ENCODE results near the gene TRAF7.
"Not testable (repeated sequence)": the region's sequence is repeated elsewhere in the genome, so short reads cannot be mapped to it uniquely, and the experiment has no call there.

The TRAF7 gene

GRCh38 chr16:2155091-2155950 is at the start of gene TRAF7:
Gene TRAF7 (plus strand): TSS chr16:2155782. CDS start chr16:2163921, 8,139 bp downstream.
- DNase-seq (ENCODE audit: low spot score) = peak; percentile 100

- DNase-seq (ENCODE audit: low spot score) = not testable (repeated sequence)
These were observed 49.4 kb upstream of the TRAF7 start for GRCh38 chr16:2106211-2106610.

GRCh38 chr16:2107121-2107790 is 48.3 kb upstream of the TRAF7 start:
- DNase-seq (ENCODE audit: low spot score) = not testable (repeated sequence)

- not testable (repeated sequence) for DNase-seq (ENCODE audit: low spot score)
These were observed 47.8 kb upstream of the TRAF7 start for GRCh38 chr16:2107791-2108125.

- not testable (repeated sequence) for DNase-seq (ENCODE audit: low spot score)
These were observed 46.9 kb upstream of the TRAF7 start for GRCh38 chr16:2108446-2109270.

GRCh38 chr16:2109271-2109580 is 46.4 kb upstream of the TRAF7 start:
- not testable (repeated sequence) for DNase-seq (ENCODE audit: low spot score)

- DNase-seq (ENCODE audit: low spot score) = not testable (repeated sequence)
These were observed 45.7 kb upstream of the TRAF7 start for GRCh38 chr16:2109872-2110271.

- DNase-seq (ENCODE audit: low spot score) = not testable (repeated sequence)
These were observed 45.1 kb upstream of the TRAF7 start for GRCh38 chr16:2110332-2111008.

GRCh38 chr16:2111009-2111353 is 44.6 kb upstream of the TRAF7 start:
- not testable (repeated sequence) for DNase-seq (ENCODE audit: low spot score)

GRCh38 chr16:2111412-2112335 is 43.9 kb upstream of the TRAF7 start:
- DNase-seq (ENCODE audit: low spot score) = not testable (repeated sequence)

- not testable (repeated sequence) for DNase-seq (ENCODE audit: low spot score)
These were observed 43.0 kb upstream of the TRAF7 start for GRCh38 chr16:2112539-2113106.

- not testable (repeated sequence) for DNase-seq (ENCODE audit: low spot score)
These were observed 41.4 kb upstream of the TRAF7 start for GRCh38 chr16:2114225-2114624.

GRCh38 chr16:2114885-2115590 is 40.5 kb upstream of the TRAF7 start:
- not testable (repeated sequence) for DNase-seq (ENCODE audit: low spot score)

GRCh38 chr16:2115591-2115973 is 40.0 kb upstream of the TRAF7 start:
- DNase-seq (ENCODE audit: low spot score) = no peak

- DNase-seq (ENCODE audit: low spot score) = not testable (repeated sequence)
These were observed 39.2 kb upstream of the TRAF7 start for GRCh38 chr16:2116428-2116827.

- not testable (repeated sequence) for DNase-seq (ENCODE audit: low spot score)
These were observed 38.2 kb upstream of the TRAF7 start for GRCh38 chr16:2117341-2117740.

GRCh38 chr16:2117960-2118722 is 37.4 kb upstream of the TRAF7 start:
- DNase-seq (ENCODE audit: low spot score) = not testable (repeated sequence)

- peak; percentile 20 for DNase-seq (ENCODE audit: low spot score)
These were observed 34.3 kb upstream of the TRAF7 start for GRCh38 chr16:2121325-2121724.

- no peak for DNase-seq (ENCODE audit: low spot score)
These were observed 33.7 kb upstream of the TRAF7 start for GRCh38 chr16:2121853-2122252.

Measured in CD4-positive, alpha-beta T cell treated with Interleukin-15 for 4 hours (primary cell).